Parathyroid adenoma (tissue), 2 donors: ENCODE measurements around the gene PAX8.

Experiments
- H2AFZ ChIP-seq: fragments of 300-600 bp; sonication (generic); one replicate; pipeline ENCODE4 v1.7.0; 2017; ENCODE audit warnings: antibody characterized with exemption, mild to moderate bottlenecking
- H3K27ac ChIP-seq: fragments of 300-600 bp; sonication (generic); one replicate; pipeline ENCODE4 v1.7.0; 2017
- H3K27me3 ChIP-seq: fragments of 300-600 bp; sonication (generic); one replicate; pipeline ENCODE4 v1.7.0; 2017; ENCODE audit warnings: low read length; ENCODE audit not compliant: control insufficient read depth, insufficient read depth
- H3K36me3 ChIP-seq: fragments of 300-600 bp; sonication (generic); one replicate; pipeline ENCODE4 v1.7.0; 2017; ENCODE audit warnings: low read length; ENCODE audit not compliant: control insufficient read depth, insufficient read depth
- H3K4me1 ChIP-seq: fragments of 300-600 bp; sonication (generic); one replicate; pipeline ENCODE4 v1.7.0; 2017; ENCODE audit warnings: control low read depth
- H3K4me2 ChIP-seq: fragments of 300-600 bp; sonication (generic); one replicate; pipeline ENCODE4 v1.7.0; 2017; ENCODE audit warnings: low read length
- H3K4me3 ChIP-seq: fragments of 300-600 bp; sonication (generic); one replicate; pipeline ENCODE4 v1.7.0; 2017; ENCODE audit warnings: low read depth, low read length
- H3K79me2 ChIP-seq: fragments of 300-600 bp; sonication (generic); one replicate; pipeline ENCODE4 v1.7.0; 2017; ENCODE audit warnings: control low read depth
- H3K9ac ChIP-seq: fragments of 300-600 bp; sonication (generic); one replicate; pipeline ENCODE4 v1.7.0; 2017; ENCODE audit warnings: mild to moderate bottlenecking
- H3K9me3 ChIP-seq: fragments of 300-600 bp; sonication (generic); one replicate; pipeline ENCODE4 v1.7.0; 2017; ENCODE audit warnings: low read length; ENCODE audit not compliant: control insufficient read depth
- CTCF ChIP-seq: fragments of 300-600 bp; sonication (generic); IDR thresholded peaks from one replicate; pipeline ENCODE4 v1.7.0; 2017; ENCODE audit warnings: antibody characterized with exemption, mild to moderate bottlenecking
- donor health status: primary hyperparathyroidism.

PAX8 gene

GRCh38 chr2:113185664-113186432, 92.9 kb downstream of the PAX8 start:
- Histone ChIP-seq H3K4me1 (peaks cover 15% of the 10 kb centered on the region), H3K9ac (no peak overlapping the region), H3K27me3 (no peaks in the 10 kb centered on the region), H3K4me2 (peak overlapping the region; percentile 43), H3K4me3 (no peak overlapping the region), H3K9me3 (no peaks in the 10 kb centered on the region), H3K36me3 (no peaks in the 10 kb centered on the region), H2AFZ (peak overlapping the region; percentile 73), H3K27ac (peak overlapping the region; percentile 61), H3K79me2 (peaks cover under 1% of the 10 kb centered on the region)
- TF ChIP-seq CTCF, result no peak

- peaks cover 15% of the 10 kb centered on the region for H3K4me1 ChIP-seq
- no peak overlapping the region for H3K4me2 ChIP-seq
- H3K27me3 ChIP-seq, result no peaks in the 10 kb centered on the region
- no peaks in the 10 kb centered on the region for H3K36me3 ChIP-seq
- TF ChIP-seq CTCF, result no peak
- no peak overlapping the region for H3K9ac ChIP-seq
- no peak overlapping the region for H3K27ac ChIP-seq
- H2AFZ ChIP-seq, result no peak overlapping the region
- no peaks in the 10 kb centered on the region for H3K9me3 ChIP-seq
- H3K4me3 ChIP-seq, result no peak overlapping the region
- no peaks in the 10 kb centered on the region for H3K79me2 ChIP-seq
These were observed 94.0 kb downstream of the PAX8 start for GRCh38 chr2:113184531-113185230.

GRCh38 chr2:113183703-113184102, 95.0 kb downstream of the PAX8 start:
- no peak overlapping the region for H2AFZ ChIP-seq
- no peaks in the 10 kb centered on the region for H3K79me2 ChIP-seq
- H3K27ac ChIP-seq, result no peak overlapping the region
- H3K4me3 ChIP-seq, result no peak overlapping the region
- H3K36me3 ChIP-seq, result no peaks in the 10 kb centered on the region
- TF ChIP-seq CTCF, result no peak
- H3K9ac ChIP-seq, result no peak overlapping the region
- no peak overlapping the region for H3K4me2 ChIP-seq
- no peaks in the 10 kb centered on the region for H3K27me3 ChIP-seq
- H3K4me1 ChIP-seq, result peaks cover 15% of the 10 kb centered on the region
- H3K9me3 ChIP-seq, result no peaks in the 10 kb centered on the region

- Histone ChIP-seq H3K9me3 (no peaks in the 10 kb centered on the region), H3K4me3 (no peak overlapping the region), H2AFZ (no peak overlapping the region), H3K27ac (no peak overlapping the region), H3K79me2 (no peaks in the 10 kb centered on the region), H3K9ac (no peak overlapping the region), H3K27me3 (no peaks in the 10 kb centered on the region), H3K4me1 (peaks cover 15% of the 10 kb centered on the region), H3K4me2 (no peak overlapping the region), H3K36me3 (no peaks in the 10 kb centered on the region)
- TF ChIP-seq CTCF, result no peak
These were observed 95.5 kb downstream of the PAX8 start for GRCh38 chr2:113183264-113183663.
